CD4-positive, alpha-beta T cell treated with Interleukin-17A for 1 hour (primary cell): ENCODE data around the gene BOK.

Experiments
- DNase-seq: peaks from one replicate; pipeline ENCODE4 v3.0.0-alpha.2; 2020

The BOK gene

GRCh38 chr2:241539616-241540374, 18.8 kb upstream of the BOK start:
- DNase-seq: no peak

GRCh38 chr2:241540401-241540770, 18.2 kb upstream of the BOK start:
- DNase-seq: no peak

GRCh38 chr2:241540771-241541561, 17.6 kb upstream of the BOK start:
- DNase-seq: peak; percentile 59

GRCh38 chr2:241541564-241542277, 16.8 kb upstream of the BOK start:
- no peak for DNase-seq

GRCh38 chr2:241542278-241542605, 16.3 kb upstream of the BOK start:
- DNase-seq: no peak

DNA sequence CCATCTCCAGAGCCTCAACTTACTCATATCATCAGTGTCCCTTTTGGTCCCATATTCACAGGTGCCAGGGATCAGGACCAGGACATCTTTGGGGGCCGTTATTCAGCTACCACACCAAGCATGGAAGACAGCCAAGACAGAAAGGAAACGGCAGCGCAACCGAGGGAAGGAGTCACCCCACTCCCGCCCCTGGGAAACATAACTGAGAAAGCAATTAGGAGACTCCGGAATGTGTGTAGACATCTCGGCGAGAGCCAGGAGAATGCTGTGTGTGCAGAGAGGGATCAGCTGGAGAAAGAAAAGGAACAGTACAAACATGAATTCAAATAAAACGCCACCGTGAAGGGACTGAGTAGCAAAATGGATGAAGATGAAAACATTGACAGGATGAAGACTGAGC, 13.4 kb upstream of the BOK start:
- DNase-seq: no peak

GRCh38 chr2:241545523-241546473, 12.7 kb upstream of the BOK start:
- DNase-seq: no peak

DNA sequence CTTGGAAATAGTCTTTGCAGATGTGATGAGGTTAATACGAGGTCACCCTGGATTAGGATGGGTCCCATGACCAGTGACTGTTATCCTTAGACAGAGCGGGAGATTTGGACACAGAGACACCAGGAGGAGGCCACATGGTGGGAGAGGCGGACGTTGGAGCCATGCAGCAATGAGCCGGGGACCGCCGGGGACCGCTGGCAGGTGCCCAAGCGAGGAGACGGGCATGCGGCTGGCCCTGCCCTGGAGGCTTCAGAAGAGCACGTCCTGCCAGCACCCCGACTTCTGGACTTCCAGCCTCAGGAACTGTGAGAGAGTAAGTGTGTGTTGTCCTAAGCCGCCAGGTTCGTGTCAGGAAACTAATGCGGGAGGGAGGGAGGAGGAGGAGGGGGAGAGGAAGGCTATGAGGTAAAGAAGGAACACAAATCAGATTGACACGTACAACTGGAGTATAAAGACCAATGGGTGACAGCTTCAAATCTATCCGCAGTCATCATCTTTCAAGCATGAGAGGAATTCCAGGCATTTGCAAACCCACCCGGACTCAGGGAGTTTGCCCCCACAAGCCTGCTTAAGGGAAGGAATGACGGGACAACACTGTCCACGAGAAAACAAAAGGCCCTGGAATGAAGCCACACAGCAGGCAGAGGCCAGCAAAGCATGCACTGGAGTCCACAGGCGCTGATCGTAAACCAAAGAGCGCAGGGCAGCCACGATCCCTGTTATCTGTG, 11.6 kb upstream of the BOK start:
- DNase-seq: no peak

DNA sequence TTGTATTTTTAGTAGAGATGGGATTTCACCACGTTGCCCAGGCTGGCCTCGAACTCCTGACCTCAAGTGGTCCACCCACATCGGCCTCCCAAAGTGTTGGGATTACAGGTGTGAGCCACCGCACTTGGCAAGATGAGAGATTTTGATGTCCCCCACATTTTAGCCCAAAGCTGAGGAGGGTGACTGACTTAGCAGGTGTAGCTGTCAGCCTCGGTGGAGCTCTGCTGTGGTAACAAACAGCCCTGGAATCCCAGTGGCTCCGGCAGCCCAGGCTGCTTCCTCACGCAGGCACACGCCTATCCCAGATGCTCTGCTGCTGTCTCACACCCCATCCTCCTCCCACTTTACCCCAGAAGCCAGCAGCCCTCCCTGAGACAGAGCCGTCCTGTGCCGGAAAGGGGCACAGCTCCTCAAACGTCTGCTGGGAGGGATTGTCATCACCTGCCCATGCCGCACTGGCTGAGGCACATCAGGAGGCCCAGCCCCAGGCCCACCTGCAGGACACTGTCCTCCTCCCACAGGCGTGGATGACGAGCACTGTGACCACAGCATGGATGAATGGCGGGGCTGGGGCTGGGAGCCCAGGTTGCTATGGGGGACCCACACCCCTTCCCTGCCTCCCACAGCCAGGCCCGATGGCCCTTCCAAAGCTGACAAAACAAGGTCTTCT, 10.6 kb upstream of the BOK start:
- no peak for DNase-seq

GRCh38 chr2:241548451-241548835, 10.1 kb upstream of the BOK start:
- DNase-seq: no peak

- DNase-seq: no peak
Observed at GRCh38 chr2:241550616-241551580, 7.6 kb upstream of the BOK start.

DNA sequence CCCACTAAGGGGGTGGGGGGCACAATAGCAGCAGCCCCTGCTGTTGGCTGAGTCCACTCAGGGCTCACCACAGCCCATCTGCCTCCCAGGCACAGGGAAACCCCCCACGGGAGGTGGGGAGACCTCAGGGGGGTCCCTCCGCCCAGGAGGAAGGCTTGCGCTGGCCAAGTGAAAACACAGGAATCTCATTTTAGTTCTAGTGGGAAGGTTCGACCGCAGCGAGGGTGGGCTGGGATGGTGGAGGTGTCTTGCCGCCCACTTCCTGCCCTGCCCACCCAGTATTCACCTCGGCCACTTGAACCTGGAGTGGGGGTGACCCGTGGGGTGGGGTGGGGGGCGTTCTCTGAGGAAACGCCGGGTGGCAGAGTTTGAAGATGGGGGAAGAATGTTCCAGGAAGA, 6.9 kb upstream of the BOK start:
- DNase-seq: no peak

- DNase-seq: no peak
Observed at GRCh38 chr2:241551998-241552737, 6.4 kb upstream of the BOK start.

DNA sequence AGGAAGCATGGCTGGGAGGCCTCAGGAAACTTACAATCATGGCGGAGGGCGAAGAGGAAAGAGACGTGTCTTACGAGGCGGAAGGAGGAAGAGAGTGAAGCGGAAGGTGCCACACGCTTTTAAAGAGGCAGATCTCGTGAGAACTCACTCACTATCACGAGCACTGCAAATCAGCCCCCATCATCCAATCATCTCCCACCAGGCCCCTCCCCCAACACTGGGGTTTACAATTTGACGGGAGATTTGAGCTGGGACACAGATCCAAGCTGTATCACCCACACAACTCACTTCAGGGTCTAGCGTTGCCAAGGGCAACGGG, 5.1 kb upstream of the BOK start:
- no peak for DNase-seq

DNA sequence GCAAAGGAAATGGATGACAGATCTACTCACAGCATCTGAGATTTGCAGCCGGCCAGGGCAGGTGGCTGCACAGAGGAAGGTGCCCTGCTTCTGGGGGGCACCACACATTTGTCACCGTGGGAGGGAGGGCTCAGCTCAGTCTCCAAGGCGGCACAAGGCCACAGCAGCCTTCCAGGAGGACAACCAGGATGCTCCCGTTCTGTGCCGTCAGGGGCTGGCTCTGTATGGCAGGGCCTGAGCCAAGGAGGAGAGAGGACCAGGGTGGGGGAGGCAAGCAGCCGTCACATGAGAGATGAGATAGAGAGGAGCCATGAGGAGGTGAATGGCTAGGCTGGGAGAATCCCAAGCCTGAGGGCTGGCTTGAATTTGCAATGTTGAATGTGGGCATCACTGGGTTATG, 4.6 kb upstream of the BOK start:
- no peak for DNase-seq

GRCh38 chr2:241554610-241555322, 3.8 kb upstream of the BOK start:
- no peak for DNase-seq

DNA sequence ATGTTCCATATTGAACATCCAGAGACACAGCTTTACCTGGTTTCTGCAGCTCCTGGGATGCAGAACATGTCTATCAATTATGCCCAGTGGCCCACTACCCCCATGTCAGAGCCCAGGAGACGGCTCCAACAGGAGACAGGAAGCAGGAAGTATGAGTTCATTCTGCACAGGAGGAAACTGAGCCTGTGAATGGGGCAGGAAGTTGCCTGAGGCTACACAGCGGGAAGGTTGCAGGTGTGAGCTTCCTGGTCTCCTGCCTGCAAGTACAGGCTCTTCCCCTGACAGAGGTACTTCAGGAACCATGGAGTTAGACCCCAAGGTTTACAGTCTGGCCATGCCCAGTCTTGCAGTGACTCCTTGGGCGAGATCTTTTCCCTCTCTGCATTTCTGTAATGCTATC, 2.8 kb upstream of the BOK start:
- DNase-seq: no peak

GRCh38 chr2:241556746-241557145, 1.8 kb upstream of the BOK start:
- DNase-seq: no peak
